ENCODE results near the gene FOCAD. TPM values are rescaled to one million over a fixed set of nuclear protein-coding genes. Genes with fewer than 3 reads are reported as not detected.

The FOCAD gene
- total and polyA plus RNA-seq, 2 donors (not counting 1 experiment from before 2014, with no cell fraction given), result 40.3 to 145 TPM

DNA sequence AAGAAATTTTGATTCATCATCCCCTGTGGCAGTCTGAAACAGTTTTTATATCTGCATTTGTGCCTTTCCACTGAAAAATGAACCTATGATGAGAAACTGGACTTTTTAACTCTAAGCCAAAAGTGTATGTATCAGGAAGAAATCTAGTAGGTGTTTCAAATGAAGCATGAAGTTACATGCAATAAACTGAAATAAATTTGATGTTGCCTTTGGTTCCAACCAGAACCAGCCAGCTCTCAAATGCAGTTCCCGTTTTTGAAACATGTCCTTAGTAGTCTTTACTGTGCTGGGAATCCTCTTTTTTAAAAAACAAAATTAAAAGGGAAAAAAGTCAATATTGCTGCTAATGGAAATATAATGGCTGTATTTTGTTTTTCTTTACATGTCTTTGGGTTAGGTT is 303.5 kb downstream of the FOCAD start:
- H3K4me2 ChIP-seq (ENCODE audit: extremely low read depth, insufficient read depth, low read length), result no peak overlapping the region
- no peak for DNase-seq (ENCODE audit: low read depth in 2 of 2)

DNA sequence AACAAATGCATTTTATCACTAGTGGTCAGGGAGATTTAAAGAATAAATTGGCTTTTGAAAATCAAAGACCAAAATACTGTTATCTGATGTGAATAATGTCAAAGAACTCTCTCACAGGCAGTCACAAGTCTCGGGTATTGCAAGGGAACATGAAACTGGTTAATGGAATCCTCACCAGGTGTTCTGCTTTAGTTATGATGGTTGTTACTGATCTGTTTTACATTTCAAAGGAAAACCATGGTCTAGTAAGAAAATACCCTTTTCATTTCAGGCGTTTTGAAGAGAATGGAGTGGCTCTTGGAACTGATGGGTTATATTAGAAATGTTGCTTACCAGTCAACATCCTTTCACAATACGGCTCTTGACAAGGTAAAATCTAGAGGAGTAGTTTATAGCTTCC is 304.0 kb downstream of the FOCAD start:
- no peak overlapping the region for H3K4me2 ChIP-seq (ENCODE audit: extremely low read depth, insufficient read depth, low read length)
- H3K27me3 ChIP-seq (ENCODE audit: control insufficient read depth, insufficient read depth, low read length), result no peaks in the 10 kb centered on the region
- no peak overlapping the region for H3K27ac ChIP-seq (ENCODE audit: insufficient read depth, low read length)
- peaks cover 4% of the 10 kb centered on the region for H3K4me1 ChIP-seq (ENCODE audit: control insufficient read depth, extremely low read depth, insufficient read depth, low read length)
- TF ChIP-seq, protein P1, sequence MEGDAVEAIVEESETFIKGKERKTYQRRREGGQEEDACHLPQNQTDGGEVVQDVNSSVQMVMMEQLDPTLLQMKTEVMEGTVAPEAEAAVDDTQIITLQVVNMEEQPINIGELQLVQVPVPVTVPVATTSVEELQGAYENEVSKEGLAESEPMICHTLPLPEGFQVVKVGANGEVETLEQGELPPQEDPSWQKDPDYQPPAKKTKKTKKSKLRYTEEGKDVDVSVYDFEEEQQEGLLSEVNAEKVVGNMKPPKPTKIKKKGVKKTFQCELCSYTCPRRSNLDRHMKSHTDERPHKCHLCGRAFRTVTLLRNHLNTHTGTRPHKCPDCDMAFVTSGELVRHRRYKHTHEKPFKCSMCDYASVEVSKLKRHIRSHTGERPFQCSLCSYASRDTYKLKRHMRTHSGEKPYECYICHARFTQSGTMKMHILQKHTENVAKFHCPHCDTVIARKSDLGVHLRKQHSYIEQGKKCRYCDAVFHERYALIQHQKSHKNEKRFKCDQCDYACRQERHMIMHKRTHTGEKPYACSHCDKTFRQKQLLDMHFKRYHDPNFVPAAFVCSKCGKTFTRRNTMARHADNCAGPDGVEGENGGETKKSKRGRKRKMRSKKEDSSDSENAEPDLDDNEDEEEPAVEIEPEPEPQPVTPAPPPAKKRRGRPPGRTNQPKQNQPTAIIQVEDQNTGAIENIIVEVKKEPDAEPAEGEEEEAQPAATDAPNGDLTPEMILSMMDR (conservative IDR thresholded peaks at IDR 0.05 in 1 of 2, IDR thresholded peaks at IDR 0.05 in 1 of 2; ENCODE audit: low read depth in 1 of 2, low read length in 2 of 2), result no peak
- TF ChIP-seq EZH2 (IDR thresholded peaks at IDR 0.05; ENCODE audit: low read length, missing control alignments), result no peak
- H3K4me3 ChIP-seq (replicated peaks in 1 of 4; ENCODE audit: control extremely low read depth in 1 of 4, insufficient read depth in 1 of 4, low read depth in 3 of 4, low read length in 4 of 4), result no peak overlapping the region
- no peak overlapping the region for H3K9ac ChIP-seq (ENCODE audit: insufficient read depth, low read length)
- no peaks in the 10 kb centered on the region for H3K9me3 ChIP-seq (ENCODE audit: control insufficient read depth, insufficient read depth, low read depth, low read length)
- DNase-seq (ENCODE audit: low read depth in 2 of 2), result no peak
- H3K36me3 ChIP-seq (ENCODE audit: control insufficient read depth, insufficient read depth, low read length), result peaks cover 5% of the 10 kb centered on the region
- no peaks in the 10 kb centered on the region for H3K79me2 ChIP-seq (ENCODE audit: control insufficient read depth, insufficient read depth, low read length)
- H4K20me1 ChIP-seq (ENCODE audit: control insufficient read depth, extremely low read depth, insufficient read depth, low read length), result no peaks in the 10 kb centered on the region
- H2AFZ ChIP-seq (ENCODE audit: low read length), result no peak overlapping the region

More for the DNA sequence above, 303.5 kb downstream of the FOCAD start:
- no peak for TF ChIP-seq EZH2 (IDR thresholded peaks at IDR 0.05; ENCODE audit: low read length, missing control alignments)
- TF ChIP-seq, protein P1 (conservative IDR thresholded peaks at IDR 0.05 in 1 of 2, IDR thresholded peaks at IDR 0.05 in 1 of 2; ENCODE audit: low read depth in 1 of 2, low read length in 2 of 2), result no peak
- Histone ChIP-seq H3K9ac (ENCODE audit: insufficient read depth, low read length) (no peak overlapping the region), H3K9me3 (ENCODE audit: control insufficient read depth, insufficient read depth, low read depth, low read length) (no peaks in the 10 kb centered on the region), H3K36me3 (ENCODE audit: control insufficient read depth, insufficient read depth, low read length) (peaks cover 5% of the 10 kb centered on the region), H3K27me3 (ENCODE audit: control insufficient read depth, insufficient read depth, low read length) (no peaks in the 10 kb centered on the region), H4K20me1 (ENCODE audit: control insufficient read depth, extremely low read depth, insufficient read depth, low read length) (no peaks in the 10 kb centered on the region), H3K4me1 (ENCODE audit: control insufficient read depth, extremely low read depth, insufficient read depth, low read length) (peaks cover 8% of the 10 kb centered on the region), H3K79me2 (ENCODE audit: control insufficient read depth, insufficient read depth, low read length) (no peaks in the 10 kb centered on the region), H3K4me3 (replicated peaks in 1 of 4; ENCODE audit: control extremely low read depth in 1 of 4, insufficient read depth in 1 of 4, low read depth in 3 of 4, low read length in 4 of 4) (no peak overlapping the region), H2AFZ (ENCODE audit: low read length) (no peak overlapping the region), H3K27ac (ENCODE audit: insufficient read depth, low read length) (no peak overlapping the region)

DNA sequence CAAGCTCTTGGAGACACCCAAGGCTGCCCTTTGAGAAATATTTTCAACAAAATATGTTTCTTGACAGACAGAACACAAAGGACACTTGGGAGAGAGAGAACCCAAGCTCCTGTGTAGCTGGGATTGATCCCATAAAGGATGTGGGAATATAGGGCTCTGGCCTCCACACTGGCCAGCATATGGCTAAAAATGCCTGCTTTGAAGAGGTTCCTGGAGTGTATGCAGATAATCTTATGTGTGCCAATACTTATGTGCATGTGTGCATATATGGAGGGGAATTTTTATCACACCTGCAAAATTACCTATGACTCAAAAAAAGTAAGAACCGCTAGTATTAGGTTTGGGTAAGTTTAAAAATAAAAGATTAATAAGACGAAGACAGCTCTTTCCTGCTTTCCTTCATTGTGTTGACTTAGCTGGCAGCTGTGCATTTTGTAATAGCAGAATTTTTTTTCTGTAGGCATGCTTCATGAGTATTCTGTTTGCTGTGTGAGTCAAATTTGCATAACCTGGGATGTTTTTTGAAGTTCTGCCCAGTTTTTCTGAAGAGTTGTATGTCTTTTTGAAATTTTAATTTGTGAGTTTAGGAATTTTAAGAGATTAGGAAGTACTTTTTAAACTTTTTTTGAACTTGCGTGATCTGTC is 304.7 kb downstream of the FOCAD start:
- H3K36me3 ChIP-seq (ENCODE audit: control insufficient read depth, insufficient read depth, low read length), result peaks cover 5% of the 10 kb centered on the region
- H3K9me3 ChIP-seq (ENCODE audit: control insufficient read depth, insufficient read depth, low read depth, low read length), result no peaks in the 10 kb centered on the region
- no peaks in the 10 kb centered on the region for H3K27me3 ChIP-seq (ENCODE audit: control insufficient read depth, insufficient read depth, low read length)
- no peak overlapping the region for H2AFZ ChIP-seq (ENCODE audit: low read length)
- no peaks in the 10 kb centered on the region for H4K20me1 ChIP-seq (ENCODE audit: control insufficient read depth, extremely low read depth, insufficient read depth, low read length)
- no peak overlapping the region for H3K27ac ChIP-seq (ENCODE audit: insufficient read depth, low read length)
- no peak overlapping the region for H3K9ac ChIP-seq (ENCODE audit: insufficient read depth, low read length)
- H3K79me2 ChIP-seq (ENCODE audit: control insufficient read depth, insufficient read depth, low read length), result no peaks in the 10 kb centered on the region
- TF ChIP-seq, protein P1 (conservative IDR thresholded peaks at IDR 0.05 in 1 of 2, IDR thresholded peaks at IDR 0.05 in 1 of 2; ENCODE audit: low read depth in 1 of 2, low read length in 2 of 2), result no peak
- no peak for TF ChIP-seq EZH2 (IDR thresholded peaks at IDR 0.05; ENCODE audit: low read length, missing control alignments)
- DNase-seq (ENCODE audit: low read depth in 2 of 2), result peak; percentile 9 to 49
- no peak overlapping the region for H3K4me3 ChIP-seq (replicated peaks in 1 of 4; ENCODE audit: control extremely low read depth in 1 of 4, insufficient read depth in 1 of 4, low read depth in 3 of 4, low read length in 4 of 4)
- H3K4me2 ChIP-seq (ENCODE audit: extremely low read depth, insufficient read depth, low read length), result no peak overlapping the region
- peaks cover 4% of the 10 kb centered on the region for H3K4me1 ChIP-seq (ENCODE audit: control insufficient read depth, extremely low read depth, insufficient read depth, low read length)

All from fibroblast of lung (primary cell).